Stimulated activated naive CD8-positive, alpha-beta T cell treated with anti-CD3 and anti-CD28 coated beads, Interleukin-15, Interleukin-2, amounts not matched to agents 100 ng/mL and 50 ng/mL, for 24 hours (primary cell): ENCODE results near the gene C13orf46.

Experiments
- H3K27ac Mint-ChIP-seq: one replicate; pipeline ENCODE4 v1.8.0; 2021; ENCODE audit warnings: mild to moderate bottlenecking, mixed read lengths
- H3K27me3 Mint-ChIP-seq: one replicate; pipeline ENCODE4 v1.8.0; 2021; ENCODE audit warnings: mixed read lengths
- H3K36me3 Mint-ChIP-seq: one replicate; pipeline ENCODE4 v1.8.0; 2021; ENCODE audit warnings: low read depth, mixed read lengths
- H3K4me1 Mint-ChIP-seq: one replicate; pipeline ENCODE4 v1.8.0; 2021; ENCODE audit warnings: low read depth, mixed read lengths
- H3K4me3 Mint-ChIP-seq: one replicate; pipeline ENCODE4 v1.8.0; 2021; ENCODE audit warnings: mild to moderate bottlenecking, mixed read lengths
- H3K9me3 Mint-ChIP-seq: one replicate; pipeline ENCODE4 v1.8.0; 2021; ENCODE audit warnings: mixed read lengths

The C13orf46 gene

GRCh38 chr13:113962975-113963374, 10.9 kb downstream of the C13orf46 start:
- peaks cover 16% of the 10 kb centered on the region for H3K36me3 Mint-ChIP-seq
- H3K9me3 Mint-ChIP-seq = peaks cover 10% of the 10 kb centered on the region
- H3K27me3 Mint-ChIP-seq = no peaks in the 10 kb centered on the region
- H3K4me3 Mint-ChIP-seq = no peak overlapping the region
- no peaks in the 10 kb centered on the region for H3K4me1 Mint-ChIP-seq
- no peak overlapping the region for H3K27ac Mint-ChIP-seq

GRCh38 chr13:113962386-113962785, 11.5 kb downstream of the C13orf46 start:
- H3K36me3 Mint-ChIP-seq = peaks cover 16% of the 10 kb centered on the region
- no peaks in the 10 kb centered on the region for H3K27me3 Mint-ChIP-seq
- H3K27ac Mint-ChIP-seq = no peak overlapping the region
- H3K4me3 Mint-ChIP-seq = no peak overlapping the region
- peaks cover 10% of the 10 kb centered on the region for H3K9me3 Mint-ChIP-seq
- H3K4me1 Mint-ChIP-seq = no peaks in the 10 kb centered on the region

- Mint-ChIP-seq H3K27ac (no peak overlapping the region), H3K4me3 (no peak overlapping the region), H3K9me3 (peaks cover 10% of the 10 kb centered on the region), H3K36me3 (peaks cover 19% of the 10 kb centered on the region), H3K27me3 (no peaks in the 10 kb centered on the region), H3K4me1 (no peaks in the 10 kb centered on the region)
Observed at GRCh38 chr13:113960276-113960948, 13.5 kb downstream of the C13orf46 start.

GRCh38 chr13:113959198-113959597, 14.7 kb downstream of the C13orf46 start:
- no peaks in the 10 kb centered on the region for H3K27me3 Mint-ChIP-seq
- H3K27ac Mint-ChIP-seq = no peak overlapping the region
- H3K4me3 Mint-ChIP-seq = no peak overlapping the region
- H3K36me3 Mint-ChIP-seq = peaks cover 29% of the 10 kb centered on the region
- H3K9me3 Mint-ChIP-seq = peaks cover 10% of the 10 kb centered on the region
- H3K4me1 Mint-ChIP-seq = no peaks in the 10 kb centered on the region

- H3K36me3 Mint-ChIP-seq = peaks cover 29% of the 10 kb centered on the region
- no peaks in the 10 kb centered on the region for H3K27me3 Mint-ChIP-seq
- no peaks in the 10 kb centered on the region for H3K4me1 Mint-ChIP-seq
- no peak overlapping the region for H3K4me3 Mint-ChIP-seq
- H3K27ac Mint-ChIP-seq = no peak overlapping the region
- H3K9me3 Mint-ChIP-seq = peaks cover 10% of the 10 kb centered on the region
Observed at GRCh38 chr13:113958373-113958772, 15.5 kb downstream of the C13orf46 start.

GRCh38 chr13:113956571-113956970, 17.3 kb downstream of the C13orf46 start:
- Mint-ChIP-seq H3K4me1 (no peaks in the 10 kb centered on the region), H3K27me3 (no peaks in the 10 kb centered on the region), H3K27ac (no peak overlapping the region), H3K9me3 (peaks cover 10% of the 10 kb centered on the region), H3K4me3 (no peak overlapping the region), H3K36me3 (peaks cover 29% of the 10 kb centered on the region)

- Mint-ChIP-seq H3K4me3 (no peak overlapping the region), H3K9me3 (peaks cover 10% of the 10 kb centered on the region), H3K36me3 (peaks cover 29% of the 10 kb centered on the region), H3K27ac (no peak overlapping the region), H3K27me3 (no peaks in the 10 kb centered on the region), H3K4me1 (no peaks in the 10 kb centered on the region)
Observed at GRCh38 chr13:113955691-113956090, 18.2 kb downstream of the C13orf46 start.

GRCh38 chr13:113955235-113955634, 18.6 kb downstream of the C13orf46 start:
- H3K4me1 Mint-ChIP-seq = no peaks in the 10 kb centered on the region

GRCh38 chr13:113954046-113954835, 19.6 kb downstream of the C13orf46 start:
- Mint-ChIP-seq H3K9me3 (peaks cover 4% of the 10 kb centered on the region), H3K27me3 (no peaks in the 10 kb centered on the region), H3K4me3 (no peak overlapping the region), H3K27ac (no peak overlapping the region), H3K36me3 (peaks cover 17% of the 10 kb centered on the region), H3K4me1 (no peaks in the 10 kb centered on the region)

More at GRCh38 chr13:113955235-113955634, 18.6 kb downstream of the C13orf46 start:
- H3K9me3 Mint-ChIP-seq = peaks cover 6% of the 10 kb centered on the region
- H3K4me3 Mint-ChIP-seq = no peak overlapping the region
- H3K27ac Mint-ChIP-seq = no peak overlapping the region
- peaks cover 24% of the 10 kb centered on the region for H3K36me3 Mint-ChIP-seq
- H3K27me3 Mint-ChIP-seq = no peaks in the 10 kb centered on the region

- Mint-ChIP-seq H3K4me1 (no peaks in the 10 kb centered on the region), H3K27me3 (no peaks in the 10 kb centered on the region), H3K9me3 (no peaks in the 10 kb centered on the region), H3K27ac (no peak overlapping the region), H3K36me3 (peaks cover 13% of the 10 kb centered on the region), H3K4me3 (no peak overlapping the region)
Observed at GRCh38 chr13:113953561-113953960, 20.3 kb downstream of the C13orf46 start.

- no peak overlapping the region for H3K4me3 Mint-ChIP-seq
- no peaks in the 10 kb centered on the region for H3K27me3 Mint-ChIP-seq
- peaks cover 13% of the 10 kb centered on the region for H3K36me3 Mint-ChIP-seq
- H3K27ac Mint-ChIP-seq = no peak overlapping the region
- H3K9me3 Mint-ChIP-seq = no peaks in the 10 kb centered on the region
- no peaks in the 10 kb centered on the region for H3K4me1 Mint-ChIP-seq
Observed at GRCh38 chr13:113952983-113953520, 20.8 kb downstream of the C13orf46 start.

- Mint-ChIP-seq H3K36me3 (peaks cover 13% of the 10 kb centered on the region), H3K4me1 (no peaks in the 10 kb centered on the region), H3K9me3 (no peaks in the 10 kb centered on the region), H3K27ac (no peak overlapping the region), H3K4me3 (no peak overlapping the region), H3K27me3 (no peaks in the 10 kb centered on the region)
Observed at GRCh38 chr13:113952151-113952982, 21.5 kb downstream of the C13orf46 start.

- Mint-ChIP-seq H3K4me3 (no peak overlapping the region), H3K27ac (no peak overlapping the region), H3K36me3 (peaks cover 13% of the 10 kb centered on the region), H3K27me3 (no peaks in the 10 kb centered on the region), H3K4me1 (no peaks in the 10 kb centered on the region), H3K9me3 (no peaks in the 10 kb centered on the region)
Observed at GRCh38 chr13:113951246-113951999, 22.5 kb downstream of the C13orf46 start.
